ENCODE data around the gene LMO1. TPM values are rescaled to one million over a fixed set of nuclear protein-coding genes. Genes with fewer than 3 reads are reported as not detected.
A peak's percentile ranks its signal among the peaks of the same experiment; 100 is the strongest.

Gene LMO1
- total RNA-seq, 1 donor from 2014 or later, result 2.0 TPM

GRCh38 chr11:8266246-8267241 is 2.9 kb upstream of the LMO1 start:
- DNase-seq (ENCODE audit: low spot score in 2 of 2) (no peak), FAIRE-seq (no peak)

GRCh38 chr11:8265681-8266241 is 2.1 kb upstream of the LMO1 start:
- no peak for DNase-seq (ENCODE audit: low spot score in 2 of 2)

GRCh38 chr11:8263109-8263768 is 439 bp downstream of the LMO1 start:
- no peak for DNase-seq (ENCODE audit: low spot score in 2 of 2)
- FAIRE-seq, result no peak

More at GRCh38 chr11:8265681-8266241, 2.1 kb upstream of the LMO1 start:
- no peak for FAIRE-seq

- peak in 1 of 2 donors; percentile 54 for DNase-seq (ENCODE audit: low spot score in 2 of 2)
- no peak for FAIRE-seq
These were observed 1.0 kb downstream of the LMO1 start for GRCh38 chr11:8262552-8263108.

- DNase-seq (ENCODE audit: low spot score in 2 of 2), result no peak
- no peak for FAIRE-seq
These were observed 1.6 kb downstream of the LMO1 start for GRCh38 chr11:8261921-8262551.

- DNase-seq (ENCODE audit: low spot score in 2 of 2), result no peak
- FAIRE-seq, result no peak
These were observed 2.4 kb downstream of the LMO1 start for GRCh38 chr11:8261291-8261690.

- FAIRE-seq, result no peak
- DNase-seq (ENCODE audit: low spot score in 2 of 2), result no peak
These were observed 3.3 kb downstream of the LMO1 start for GRCh38 chr11:8260202-8260966.

DNA sequence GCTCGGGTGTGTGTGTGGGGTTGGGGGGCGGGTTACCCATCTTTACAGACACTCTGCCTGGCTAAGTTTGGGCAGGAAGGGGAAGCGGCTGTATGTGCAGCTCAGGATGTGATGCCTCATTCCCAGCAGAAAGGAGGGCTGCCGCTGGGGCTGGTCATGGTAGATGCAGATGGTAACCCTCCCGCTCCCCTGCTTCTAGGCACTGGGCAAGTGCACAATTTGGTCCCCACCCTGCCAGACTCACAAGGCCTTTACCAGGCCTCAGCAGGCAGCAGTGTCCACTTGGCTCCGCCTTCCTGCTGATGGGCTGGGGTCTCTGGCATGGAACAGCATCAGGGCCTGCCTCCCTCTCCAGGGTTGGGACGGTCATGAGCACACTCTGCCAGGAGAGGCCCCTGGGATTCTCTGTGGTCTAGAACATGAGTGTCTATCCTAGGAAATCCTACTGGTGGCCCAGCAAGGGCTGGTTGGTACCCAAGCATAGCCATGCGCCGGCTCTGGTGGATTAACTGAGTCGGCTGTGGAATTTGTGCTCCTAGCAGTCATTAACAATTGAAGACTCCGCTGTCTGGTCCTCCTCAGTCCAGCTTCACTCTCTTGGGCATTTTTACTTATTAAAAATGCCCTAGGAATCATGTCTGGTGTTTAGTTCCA is 4.2 kb downstream of the LMO1 start:
- DNase-seq (ENCODE audit: low spot score in 2 of 2), result no peak
- FAIRE-seq, result no peak

GRCh38 chr11:8258784-8259183 is 4.9 kb downstream of the LMO1 start:
- FAIRE-seq (no peak), DNase-seq (ENCODE audit: low spot score in 2 of 2) (no peak)

DNA sequence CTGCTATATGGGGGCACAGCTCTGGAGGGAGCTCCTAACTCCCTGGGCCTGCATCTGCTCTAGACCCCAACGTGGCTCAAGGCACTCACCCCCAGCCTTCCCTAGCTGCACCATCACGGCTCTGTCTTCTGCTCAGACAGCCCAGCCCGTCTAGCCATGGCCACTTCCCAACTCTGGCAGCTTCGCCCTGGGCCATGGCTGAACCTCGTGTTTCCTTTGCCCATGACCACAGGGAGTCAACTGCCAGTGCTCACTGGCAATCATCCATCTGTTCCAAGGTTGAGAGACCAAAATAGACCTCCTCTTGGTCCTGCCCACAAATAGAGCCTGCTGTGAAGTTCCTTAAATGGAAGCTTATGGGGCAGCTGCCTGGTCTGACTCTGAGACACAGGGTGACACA is 5.4 kb downstream of the LMO1 start:
- FAIRE-seq (no peak), DNase-seq (ENCODE audit: low spot score in 2 of 2) (no peak)

- DNase-seq (ENCODE audit: low spot score in 2 of 2) (no peak), FAIRE-seq (no peak)
These were observed 6.5 kb downstream of the LMO1 start for GRCh38 chr11:8257003-8257664.

GRCh38 chr11:8256271-8257002 is 7.2 kb downstream of the LMO1 start:
- FAIRE-seq (no peak), DNase-seq (ENCODE audit: low spot score in 2 of 2) (no peak)

- no peak for FAIRE-seq
- DNase-seq (ENCODE audit: low spot score in 2 of 2), result no peak
These were observed 10.1 kb downstream of the LMO1 start for GRCh38 chr11:8253566-8253965.

GRCh38 chr11:8252946-8253345 is 10.7 kb downstream of the LMO1 start:
- FAIRE-seq (no peak), DNase-seq (ENCODE audit: low spot score in 2 of 2) (no peak)

DNA sequence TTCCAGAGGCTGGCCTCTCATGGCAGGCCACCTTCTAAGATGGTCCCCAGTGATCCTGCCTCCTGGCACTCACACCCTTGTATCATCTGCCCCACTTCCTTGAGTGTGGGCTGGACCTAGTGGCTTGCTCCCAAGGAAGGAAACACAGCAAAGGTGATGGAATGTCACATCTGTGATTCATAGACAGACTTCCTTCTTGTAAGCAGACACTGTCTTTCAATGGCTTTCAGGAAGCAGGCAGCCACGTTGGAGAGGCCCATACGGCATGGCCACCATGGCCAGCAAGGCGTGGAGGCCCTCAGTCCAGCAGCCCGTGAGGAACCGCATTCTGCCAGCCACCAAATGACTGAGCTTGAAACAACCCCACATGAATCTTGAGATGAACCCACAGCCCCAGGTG is 11.3 kb downstream of the LMO1 start:
- DNase-seq (ENCODE audit: low spot score in 2 of 2) (no peak), FAIRE-seq (no peak)

- no peak for DNase-seq (ENCODE audit: low spot score in 2 of 2)
- FAIRE-seq, result no peak
These were observed 11.9 kb downstream of the LMO1 start for GRCh38 chr11:8251616-8252295.

DNA sequence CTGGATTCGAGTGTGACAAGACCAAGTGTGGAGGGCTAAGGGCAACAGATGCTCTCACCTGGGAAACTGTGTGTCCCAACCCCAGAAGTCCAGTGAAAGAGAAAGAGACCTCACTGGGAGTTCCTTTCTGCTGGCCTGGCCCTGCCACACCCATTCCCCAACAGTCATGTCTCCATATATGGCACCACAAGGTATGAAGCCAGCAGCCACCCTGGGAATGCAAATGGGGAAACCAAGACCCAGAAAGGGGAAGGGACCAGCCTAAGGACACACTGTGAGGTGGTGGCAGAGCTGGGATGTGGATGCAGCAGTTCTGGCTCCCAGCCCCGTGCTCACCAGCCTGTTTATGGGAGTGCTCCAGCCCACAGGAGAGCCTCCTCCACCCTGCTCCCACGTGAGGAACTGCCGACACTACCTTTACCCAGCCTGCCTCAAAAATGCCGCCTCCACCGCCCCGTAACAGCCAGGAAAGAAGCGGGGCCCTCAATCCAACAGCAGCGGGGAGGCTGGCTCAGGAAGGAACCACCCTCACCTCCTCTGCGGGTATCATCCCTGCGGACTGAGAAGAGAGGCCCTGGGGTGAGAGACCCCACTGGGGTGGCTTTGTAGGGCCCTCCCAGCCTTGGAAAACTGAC is 12.6 kb downstream of the LMO1 start:
- DNase-seq (ENCODE audit: low spot score in 2 of 2) (no peak), FAIRE-seq (no peak)
